ENCODE results near the gene KLRD1.
"Not testable (repeated sequence)": the region's sequence is repeated elsewhere in the genome, so short reads cannot be mapped to it uniquely, and the experiment has no call there.

The KLRD1 gene

DNA sequence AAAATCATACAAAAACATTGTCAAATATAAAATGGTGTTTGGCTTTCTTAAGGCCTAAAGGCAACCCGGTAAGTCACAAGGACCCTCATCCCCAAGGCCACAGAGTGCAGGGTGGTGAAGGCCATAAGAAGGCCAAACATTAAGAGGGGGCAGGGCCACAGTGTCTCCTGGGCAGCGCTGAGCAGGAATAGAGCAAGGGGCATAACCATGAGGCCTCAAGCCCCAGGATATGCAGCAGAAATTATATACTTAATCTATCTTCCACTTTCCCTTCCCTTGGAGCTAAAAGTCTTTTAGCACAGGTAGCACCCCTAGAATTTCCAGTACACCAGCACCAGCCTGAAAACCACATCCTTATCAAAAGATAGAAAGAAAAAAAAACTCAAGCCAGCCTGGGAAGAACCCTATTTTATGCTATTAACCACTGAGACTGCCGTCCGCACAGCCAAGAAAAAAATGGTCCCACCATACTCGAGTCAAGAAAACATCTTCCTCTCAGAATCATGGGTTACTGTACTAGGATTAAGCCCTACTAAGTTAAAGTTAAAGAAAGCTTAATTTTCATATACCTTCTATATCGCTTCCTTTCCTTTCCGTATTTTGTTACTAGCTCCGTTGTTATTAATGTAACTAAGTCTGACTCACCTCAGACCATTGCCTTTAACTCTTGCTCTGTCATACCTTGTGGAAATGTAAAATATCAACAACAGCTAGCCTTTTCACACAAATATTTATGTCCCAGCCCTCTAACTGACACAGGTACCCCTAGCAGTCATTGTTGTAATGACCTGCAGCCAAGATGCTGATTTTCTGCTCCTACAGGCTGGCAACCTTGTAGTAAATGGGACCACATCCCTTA is 62.1 kb downstream of the KLRD1 start:
- no peak for DNase-seq

- DNase-seq: not testable (repeated sequence)
These were observed 64.3 kb downstream of the KLRD1 start for GRCh38 chr12:10371893-10372535.

DNA sequence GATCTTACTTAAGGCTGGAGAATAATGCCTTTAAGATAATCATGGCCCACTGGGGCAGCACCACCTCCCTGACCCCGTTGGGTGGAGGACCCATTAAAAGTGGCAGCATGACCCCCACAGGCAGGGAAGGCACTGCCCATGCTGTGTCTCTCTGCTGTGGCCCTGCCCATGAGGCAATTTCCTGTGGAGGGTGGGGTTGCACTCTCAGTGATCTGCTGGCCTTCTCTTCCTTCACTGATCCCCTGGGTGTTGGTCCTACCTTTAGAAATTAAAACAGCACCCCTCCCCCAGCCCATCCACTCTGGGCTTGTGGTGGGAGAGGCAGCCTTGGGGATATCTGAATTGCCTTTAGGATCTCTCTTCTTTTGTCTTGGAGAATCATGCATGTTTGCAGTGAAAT is 64.9 kb downstream of the KLRD1 start:
- no peak for DNase-seq

GRCh38 chr12:10374624-10375018 is 67.0 kb downstream of the KLRD1 start:
- DNase-seq: no peak

DNA sequence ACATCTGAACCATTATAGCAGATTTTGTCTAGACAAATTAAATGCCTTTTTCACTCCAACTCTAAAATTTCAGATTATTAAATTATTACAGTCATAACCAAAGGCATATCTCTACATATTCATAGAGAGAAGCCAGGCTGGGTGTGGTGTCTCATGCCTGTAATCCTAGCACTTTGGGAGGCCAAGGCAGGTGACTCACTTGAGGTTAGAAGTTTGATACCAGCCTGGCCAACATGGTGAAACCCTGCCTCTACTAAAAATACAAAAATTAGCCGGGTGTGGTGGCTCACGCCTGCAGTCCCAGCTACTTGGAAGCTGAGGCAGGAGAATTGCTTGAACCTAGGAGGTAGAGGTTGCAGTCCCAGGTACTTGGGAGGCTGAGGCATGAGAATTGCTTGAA is 71.1 kb downstream of the KLRD1 start:
- not testable (repeated sequence) for DNase-seq
